CD4-positive, alpha-beta T cell treated with Interleukin-15 for 4 hours (primary cell): Measurements from ENCODE around the gene AIF1L.
"Not testable (repeated sequence)": the region's sequence is repeated elsewhere in the genome, so short reads cannot be mapped to it uniquely, and the experiment has no call there.

Experiments used
- DNase-seq: peaks from one replicate; pipeline ENCODE4 v3.0.0-alpha.2; 2020; ENCODE audit warnings: low spot score

AIF1L gene

DNA sequence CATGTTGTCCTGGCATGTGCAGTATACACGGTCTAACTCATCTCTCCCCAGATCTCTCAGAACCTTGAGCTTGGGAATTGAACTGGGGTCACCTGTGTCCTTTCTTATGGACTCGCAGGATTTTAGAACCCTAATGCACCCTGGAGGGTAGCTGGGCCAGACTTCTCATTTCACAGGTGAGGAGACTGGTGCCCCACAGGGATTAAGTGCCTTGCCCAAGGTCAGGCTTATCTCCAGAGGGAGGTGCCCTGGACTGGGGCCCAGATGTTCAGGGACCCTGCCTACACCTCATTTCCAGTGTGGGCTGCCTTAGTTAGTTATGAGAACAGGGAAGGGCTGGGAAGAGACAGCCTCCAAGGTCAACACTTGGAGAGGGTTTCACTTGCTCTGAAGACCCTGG is 25.0 kb downstream of the AIF1L start:
- DNase-seq = no peak

DNA sequence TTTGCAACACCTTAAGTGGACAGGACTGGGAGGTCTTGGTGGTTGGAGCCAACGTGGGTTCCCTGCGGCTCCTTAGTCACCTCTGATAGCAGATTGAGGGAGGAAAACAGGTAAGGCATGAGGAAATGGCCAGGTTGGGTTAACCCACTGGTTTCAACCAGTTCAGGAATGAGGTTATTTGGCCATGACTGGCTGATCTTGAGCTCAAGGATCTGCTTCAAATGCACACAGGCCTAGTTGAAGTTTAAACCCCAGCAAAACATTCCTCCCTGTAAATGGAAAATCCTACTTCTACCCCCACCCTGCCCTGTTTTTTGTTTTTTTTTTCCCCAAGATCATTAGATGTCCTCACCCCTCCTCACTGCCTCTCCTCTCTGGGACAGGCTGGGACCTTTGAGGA is 25.8 kb downstream of the AIF1L start:
- no peak for DNase-seq

DNA sequence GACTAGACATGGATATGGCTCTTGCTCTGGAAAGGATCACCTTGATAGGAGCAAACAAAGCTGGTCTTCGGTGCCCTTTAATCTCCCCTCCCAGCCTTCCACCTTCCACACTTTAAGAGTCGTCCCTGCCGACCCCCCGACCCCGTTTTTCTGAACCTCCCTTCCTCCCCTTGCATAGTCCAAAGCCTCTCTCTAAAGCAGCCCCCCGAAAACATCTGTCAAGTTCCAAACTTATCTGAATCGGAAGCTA is 28.6 kb downstream of the AIF1L start:
- DNase-seq = no peak

DNA sequence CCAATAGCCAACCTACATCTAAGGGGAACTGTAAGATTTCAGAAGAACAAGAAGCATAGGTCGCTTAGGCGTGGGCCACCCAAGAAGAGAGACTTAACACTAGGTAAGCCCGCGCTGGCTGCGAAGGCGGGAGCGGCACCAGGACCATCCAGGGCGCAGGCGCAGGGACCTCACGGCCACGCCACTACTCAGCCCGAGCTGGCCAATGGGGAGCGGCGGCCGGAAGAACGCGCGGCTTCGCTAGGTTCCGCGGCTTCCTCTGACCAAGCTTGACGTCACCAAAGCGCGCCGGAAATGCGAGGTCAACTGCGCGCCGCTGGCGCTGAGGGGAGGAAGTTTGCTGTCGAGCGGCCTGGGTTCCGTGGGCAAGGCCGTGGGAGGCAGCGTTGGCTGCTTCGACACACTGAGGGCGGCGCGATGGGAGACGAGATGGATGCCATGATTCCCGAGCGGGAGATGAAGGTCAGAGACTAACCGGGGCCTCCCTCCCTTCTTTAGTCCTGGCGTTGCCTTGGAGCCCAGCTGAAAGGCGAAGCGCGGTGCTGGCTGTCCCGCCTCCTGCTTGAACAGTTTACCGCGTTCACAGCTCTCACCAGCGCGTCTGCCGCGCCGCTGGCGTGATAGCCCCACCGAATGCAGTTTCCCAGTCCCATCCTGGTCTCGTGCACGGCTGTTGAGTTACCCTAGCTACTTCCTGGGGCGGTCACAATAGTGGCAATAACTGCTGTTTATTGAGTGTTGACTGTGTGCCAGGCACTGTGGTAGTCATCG is 29.1 kb downstream of the AIF1L start, which contains the start of gene NUP214:
TSS of gene NUP214 (plus strand) at position 299 of the 771 bp plus-strand sequence. CDS start at position 418, 119 bp downstream.
- peak; percentile 99 for DNase-seq

DNA sequence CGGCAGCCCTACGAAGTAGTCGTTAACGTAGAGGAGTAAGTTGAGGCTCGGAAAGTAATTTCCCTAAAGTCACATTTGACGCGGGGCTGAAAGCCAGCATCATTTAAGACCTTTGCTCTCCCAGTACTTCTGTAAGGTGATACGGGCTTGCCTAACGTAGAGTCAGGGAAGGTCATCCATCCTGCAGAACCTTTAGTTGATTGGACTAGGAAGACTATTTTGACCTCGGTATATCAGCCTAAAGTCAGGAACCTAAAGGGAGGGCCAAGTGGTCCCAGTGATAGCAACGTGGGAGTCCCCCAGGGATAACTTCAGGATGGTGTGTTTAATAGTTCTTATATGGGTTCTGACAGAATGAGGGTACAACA is 29.7 kb downstream of the AIF1L start:
- no peak for DNase-seq

DNA sequence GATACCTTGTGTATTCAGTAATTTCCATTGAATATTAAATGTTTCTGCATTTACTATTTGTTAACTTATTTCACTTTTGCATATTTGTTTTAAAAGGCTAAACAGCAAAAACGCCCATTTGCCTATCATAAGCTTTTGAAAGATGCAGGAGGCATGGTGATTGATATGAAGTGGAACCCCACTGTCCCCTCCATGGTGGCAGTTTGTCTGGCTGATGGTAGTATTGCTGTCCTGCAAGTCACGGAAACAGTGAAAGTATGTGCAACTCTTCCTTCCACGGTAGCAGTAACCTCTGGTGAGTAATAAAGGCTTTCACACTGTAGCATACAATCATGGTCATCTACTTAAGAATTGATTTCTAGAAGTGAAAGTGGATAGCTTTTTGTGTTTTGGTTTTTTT is 32.9 kb downstream of the AIF1L start:
- DNase-seq = no peak

DNA sequence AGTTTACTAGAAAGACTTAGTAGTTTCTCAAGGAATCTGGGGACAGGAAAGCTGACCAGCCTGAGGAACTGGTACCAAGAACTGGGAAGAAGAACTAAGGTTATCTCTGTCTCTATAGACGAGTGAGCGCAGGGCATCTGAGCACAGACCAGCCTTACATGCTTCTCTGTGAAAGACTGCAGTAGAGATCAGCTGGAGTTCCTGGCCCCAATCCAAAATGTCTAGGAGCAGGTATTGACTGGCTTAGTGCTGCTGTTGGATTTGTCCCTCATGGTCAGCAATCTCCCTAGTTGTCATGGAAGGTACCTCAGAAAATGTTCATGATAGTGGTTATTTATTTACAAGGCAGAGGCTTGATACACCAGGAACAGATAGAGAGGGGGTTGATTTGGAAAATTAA is 42.3 kb downstream of the AIF1L start:
- DNase-seq = no peak

DNA sequence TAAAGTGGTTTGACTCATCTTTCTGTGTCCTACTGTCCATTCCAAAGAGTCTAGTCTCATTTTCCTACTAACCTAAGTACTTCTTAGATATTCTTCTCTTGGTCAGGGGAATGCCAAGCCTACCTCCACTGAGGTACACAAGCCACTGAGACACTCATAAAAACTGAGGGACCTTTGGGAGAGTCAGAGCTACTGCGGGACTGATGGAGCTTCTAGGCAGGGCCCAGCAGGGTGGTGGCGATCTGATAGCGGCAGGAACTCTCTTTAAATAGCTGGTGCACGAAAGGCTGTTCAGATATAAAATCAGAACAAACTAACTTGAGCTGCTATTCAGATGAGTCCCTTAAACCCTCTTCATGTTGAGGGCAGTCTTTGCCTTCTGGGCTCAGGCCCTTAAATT is 43.8 kb downstream of the AIF1L start:
- no peak for DNase-seq

DNA sequence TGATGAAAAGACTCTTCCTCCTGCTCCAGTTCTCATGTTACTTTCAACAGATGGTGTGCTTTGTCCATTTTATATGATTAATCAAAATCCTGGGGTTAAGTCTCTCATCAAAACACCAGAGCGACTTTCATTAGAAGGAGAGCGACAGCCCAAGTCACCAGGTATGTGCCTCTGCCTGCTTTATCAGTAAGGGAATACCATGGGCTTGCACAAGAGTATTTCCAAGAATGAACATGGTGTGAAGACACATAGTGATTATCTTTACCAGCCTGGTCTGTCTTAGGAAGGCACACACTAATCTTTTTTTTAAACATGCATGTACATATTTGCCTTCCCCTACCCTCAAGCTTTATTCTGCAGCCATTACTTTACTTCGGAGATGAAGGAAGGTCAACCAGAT is 44.2 kb downstream of the AIF1L start:
- DNase-seq = no peak

DNA sequence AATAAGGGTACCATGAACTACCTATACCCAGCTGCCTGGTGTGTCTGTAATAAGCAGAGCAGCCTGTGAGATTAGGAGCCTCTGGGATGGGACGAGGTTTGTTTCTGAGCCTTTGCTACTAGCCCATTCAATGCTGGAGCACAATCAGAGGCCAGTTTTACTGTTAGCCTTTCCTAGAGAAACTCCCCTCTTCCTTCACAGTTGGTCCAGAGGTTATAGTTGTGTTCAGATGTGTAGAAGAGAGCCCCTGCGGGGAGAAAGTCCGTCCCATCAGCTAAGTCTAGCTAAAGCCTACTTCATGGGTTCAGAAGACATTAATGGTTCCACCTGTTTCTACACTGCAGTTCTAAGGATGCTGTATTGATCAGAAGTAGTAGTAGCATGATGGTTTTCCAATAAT is 45.8 kb downstream of the AIF1L start:
- no peak for DNase-seq

DNA sequence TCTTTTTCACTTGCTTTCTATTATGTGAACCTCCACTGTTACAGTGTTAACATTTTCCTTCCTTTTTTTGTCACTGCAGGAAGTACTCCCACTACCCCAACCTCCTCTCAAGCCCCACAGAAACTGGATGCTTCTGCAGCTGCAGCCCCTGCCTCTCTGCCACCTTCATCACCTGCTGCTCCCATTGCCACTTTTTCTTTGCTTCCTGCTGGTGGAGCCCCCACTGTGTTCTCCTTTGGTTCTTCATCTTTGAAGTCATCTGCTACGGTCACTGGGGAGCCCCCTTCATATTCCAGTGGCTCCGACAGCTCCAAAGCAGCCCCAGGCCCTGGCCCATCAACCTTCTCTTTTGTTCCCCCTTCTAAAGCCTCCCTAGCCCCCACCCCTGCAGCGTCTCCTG is 47.9 kb downstream of the AIF1L start:
- no peak for DNase-seq

DNA sequence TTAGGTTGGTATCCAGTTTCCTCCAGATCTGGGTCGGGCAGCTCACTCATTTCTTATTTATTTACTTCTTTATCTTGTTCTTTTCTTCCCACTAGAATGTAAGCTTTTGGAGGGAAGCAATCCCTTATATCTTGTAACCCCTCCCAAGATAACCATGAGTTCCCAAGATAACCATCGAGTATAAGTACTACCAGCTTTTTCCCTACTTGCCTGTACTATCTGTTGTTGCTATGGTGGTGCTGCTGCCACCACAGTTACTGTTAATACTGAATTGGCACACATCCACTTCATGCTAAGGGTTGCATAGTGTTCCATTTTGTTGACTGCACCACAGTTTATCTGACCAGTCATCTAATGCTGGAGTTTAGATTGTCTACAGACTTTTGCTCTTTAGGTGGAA is 48.9 kb downstream of the AIF1L start:
- DNase-seq = no peak

DNA sequence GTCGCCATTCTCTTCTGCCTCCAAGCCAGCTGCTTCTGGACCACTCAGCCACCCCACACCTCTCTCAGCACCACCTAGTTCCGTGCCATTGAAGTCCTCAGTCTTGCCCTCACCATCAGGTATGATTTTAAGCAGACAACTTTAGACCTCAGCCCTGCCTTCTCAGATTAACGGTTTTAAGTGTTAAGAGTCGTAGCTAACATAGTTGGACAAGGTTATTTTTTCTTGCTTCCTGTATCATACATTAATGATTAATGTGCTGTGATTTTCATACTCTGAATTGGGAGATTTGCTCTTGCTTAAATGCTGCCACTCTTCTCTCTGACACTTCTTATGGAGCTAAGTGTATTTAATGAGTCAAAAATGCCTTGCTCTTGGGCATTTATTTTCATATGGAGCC is 49.9 kb downstream of the AIF1L start:
- DNase-seq = no peak

DNA sequence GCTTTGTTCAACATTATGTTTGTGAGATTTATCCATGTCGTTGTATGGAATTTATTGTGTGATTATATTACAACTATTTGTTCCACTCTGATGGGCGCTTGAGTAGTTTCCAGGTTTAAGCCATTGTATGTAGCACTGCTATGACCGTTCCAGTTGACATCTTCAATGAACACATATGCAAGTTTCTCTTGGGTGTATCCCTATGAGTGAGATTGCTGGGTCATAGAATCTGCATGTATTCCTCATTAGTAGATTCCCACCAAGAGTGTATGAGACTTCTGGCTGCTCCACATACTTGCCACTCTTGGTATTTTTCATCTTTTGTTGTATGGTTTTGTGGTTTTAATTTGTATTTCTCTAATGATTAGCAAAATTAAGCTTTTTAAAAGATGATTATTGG is 51.9 kb downstream of the AIF1L start:
- DNase-seq = no peak

DNA sequence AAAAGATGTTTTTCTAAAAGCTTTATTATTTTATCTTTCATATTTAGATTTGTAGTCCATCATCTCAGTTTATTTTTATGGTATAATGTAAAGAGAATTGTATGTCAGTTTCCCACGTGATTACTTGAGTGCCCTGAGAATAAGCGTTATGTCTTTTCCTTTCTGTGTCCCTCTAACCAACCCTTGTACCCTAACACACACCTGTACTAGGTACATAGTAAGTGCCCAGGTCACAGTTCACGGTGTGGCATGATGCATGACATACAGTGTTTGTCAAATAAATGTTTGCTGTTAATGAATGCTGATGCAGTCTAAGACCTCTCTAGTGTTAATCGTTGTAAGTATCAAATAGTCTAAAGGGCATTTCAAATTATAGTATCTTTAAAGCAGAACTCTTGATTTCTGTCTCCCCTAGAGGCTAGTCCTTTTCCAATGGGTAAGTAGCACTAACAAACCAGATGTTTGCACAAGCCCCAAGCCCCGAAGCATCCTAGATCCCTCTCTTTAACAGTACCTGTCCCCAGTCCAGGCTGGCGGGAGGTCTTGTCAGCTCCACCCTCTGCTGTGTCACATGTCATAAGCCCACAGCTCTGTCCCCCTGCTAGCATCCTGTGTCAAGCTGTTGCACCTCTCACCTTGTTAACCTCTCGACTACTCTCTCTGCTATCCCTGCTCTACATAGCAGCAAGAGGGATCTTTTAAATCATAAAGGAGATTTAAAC is 52.8 kb downstream of the AIF1L start:
- DNase-seq = no peak

DNA sequence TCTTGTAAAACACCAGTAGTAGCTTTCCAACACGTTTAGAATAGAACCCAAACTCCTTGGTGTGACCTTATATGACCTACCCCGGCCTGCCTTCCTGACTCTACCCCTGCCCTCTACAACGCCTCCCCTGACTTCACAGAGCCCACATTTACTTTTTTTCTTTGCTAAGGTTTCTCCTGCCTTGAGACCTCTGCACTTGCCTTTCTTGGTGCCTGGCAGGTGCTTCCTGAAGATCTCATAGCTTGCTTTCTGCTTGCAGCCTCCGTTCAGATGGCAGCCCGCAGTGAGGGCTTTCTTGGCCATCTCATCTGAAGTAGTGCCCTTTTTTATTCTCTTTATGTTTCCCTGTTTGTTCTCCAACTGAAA is 53.3 kb downstream of the AIF1L start:
- DNase-seq = no peak

DNA sequence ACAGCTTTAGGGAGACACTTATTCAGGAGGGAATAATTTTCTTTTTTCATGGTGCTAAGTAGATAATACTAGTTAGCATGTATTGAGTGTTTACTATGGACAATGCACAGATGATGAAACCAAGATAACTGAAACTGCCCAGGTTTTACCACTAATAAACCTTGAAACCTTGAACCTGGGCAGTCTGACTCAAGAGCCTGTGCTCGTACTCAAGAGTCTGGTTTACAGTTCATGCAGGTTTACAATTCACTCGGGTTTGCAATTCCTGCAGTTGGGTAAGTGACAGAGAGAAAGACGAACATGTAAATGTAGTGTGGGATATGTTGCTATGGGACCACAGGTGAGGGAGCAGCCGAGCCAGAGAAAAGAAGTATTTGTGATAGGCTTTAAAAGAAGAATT is 57.3 kb downstream of the AIF1L start:
- no peak for DNase-seq

DNA sequence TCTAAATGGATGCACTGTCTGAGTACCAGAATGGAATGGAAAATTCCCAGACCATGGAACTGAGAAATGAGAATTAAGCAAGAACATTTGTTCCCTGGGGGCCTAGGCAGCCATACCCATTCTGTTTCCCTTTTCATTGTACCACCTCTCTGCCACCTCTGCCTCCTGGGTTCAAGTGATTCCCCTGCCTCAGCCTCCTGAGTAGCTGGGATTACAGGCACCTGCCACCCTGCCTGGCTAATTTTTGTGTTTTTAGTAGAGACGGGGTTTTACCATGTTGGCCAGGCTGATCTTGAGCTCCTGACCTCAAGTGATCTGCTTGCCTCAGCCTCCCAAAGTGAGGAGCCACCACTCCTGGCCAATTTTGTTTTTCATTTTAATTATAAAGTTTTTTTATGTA is 62.3 kb downstream of the AIF1L start:
- DNase-seq = not testable (repeated sequence)

DNA sequence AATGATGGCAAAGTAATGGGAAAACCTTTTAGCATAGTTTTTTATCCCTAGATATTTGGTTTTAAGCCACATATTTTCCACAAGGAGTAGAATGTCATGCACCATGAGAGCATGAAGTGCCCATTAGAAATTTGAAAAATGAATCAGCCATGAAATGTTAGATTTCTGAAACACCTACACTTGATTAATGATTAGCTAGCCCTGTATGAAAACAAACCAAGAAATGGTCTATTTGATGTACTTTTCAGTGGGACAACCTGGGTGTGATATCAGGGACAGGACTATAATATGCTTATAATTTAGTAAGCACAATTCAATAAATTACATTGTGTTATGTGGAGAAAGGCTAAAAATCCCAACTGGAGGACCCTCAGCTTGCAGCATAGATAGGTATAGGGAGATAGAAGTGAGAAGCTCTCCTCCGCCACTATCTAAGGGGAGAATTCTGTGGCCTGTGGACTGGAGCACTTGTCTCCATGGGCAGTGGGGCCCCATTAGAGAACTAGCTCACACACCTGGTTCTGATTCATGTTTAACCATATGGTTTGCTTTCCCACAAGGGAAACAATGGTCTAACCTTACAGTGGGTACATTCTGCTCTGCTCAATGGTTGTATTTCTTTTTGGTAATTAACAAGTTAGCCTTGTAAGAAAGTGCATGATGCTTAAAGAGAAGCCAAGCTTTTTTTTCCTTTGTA is 64.2 kb downstream of the AIF1L start:
- no peak for DNase-seq

DNA sequence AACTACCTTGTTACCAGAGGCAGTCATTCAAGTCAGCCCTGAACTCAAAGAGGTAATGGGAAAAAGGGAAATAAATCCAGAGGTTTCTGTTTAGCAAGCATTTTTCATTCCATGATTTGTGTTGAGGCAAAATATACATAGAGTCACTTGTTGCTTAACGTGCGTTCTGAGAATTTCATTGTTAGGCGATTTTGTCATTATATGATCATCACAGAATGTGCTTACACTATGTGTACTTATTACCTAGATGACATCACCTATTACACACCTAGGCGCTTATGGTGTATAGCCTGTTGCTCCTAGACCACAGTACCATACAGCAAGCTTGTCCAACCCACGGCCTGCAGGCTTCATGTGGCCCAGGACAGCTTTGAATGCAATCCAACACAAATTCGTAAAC is 65.3 kb downstream of the AIF1L start:
- no peak for DNase-seq

DNA sequence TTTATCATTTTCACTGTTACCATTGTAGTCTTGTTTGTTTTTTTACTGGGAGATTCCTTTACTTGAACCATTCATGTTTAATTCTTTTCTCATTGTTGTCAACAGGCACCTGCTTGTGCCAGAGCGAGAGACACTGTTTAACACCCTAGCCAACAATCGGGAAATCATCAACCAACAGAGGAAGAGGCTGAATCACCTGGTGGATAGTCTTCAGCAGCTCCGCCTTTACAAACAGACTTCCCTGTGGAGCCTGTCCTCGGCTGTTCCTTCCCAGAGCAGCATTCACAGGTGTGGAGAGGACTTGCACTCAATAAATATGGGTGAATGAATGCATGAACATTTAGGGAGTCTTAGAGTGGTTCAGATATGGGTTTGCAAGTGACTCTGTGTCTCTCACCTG is 66.6 kb downstream of the AIF1L start:
- DNase-seq = no peak

DNA sequence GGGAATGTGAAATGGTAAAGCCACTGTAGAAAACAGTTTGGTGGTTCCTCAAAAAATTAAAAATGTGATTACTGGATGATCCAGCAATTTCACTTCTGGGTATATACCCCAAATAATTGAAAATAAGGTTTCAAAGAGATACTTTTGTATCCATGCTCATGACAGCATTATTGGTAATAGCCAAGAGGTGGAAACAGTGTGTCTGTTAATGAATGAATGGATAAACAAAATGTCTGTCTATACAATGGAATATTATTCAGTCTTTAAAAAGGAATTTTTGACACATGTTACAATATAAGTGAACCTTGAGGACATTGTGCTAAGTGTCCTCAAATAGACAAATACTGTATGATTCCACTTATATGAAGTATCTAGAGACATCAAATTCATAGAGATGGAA is 69.2 kb downstream of the AIF1L start:
- no peak for DNase-seq

DNA sequence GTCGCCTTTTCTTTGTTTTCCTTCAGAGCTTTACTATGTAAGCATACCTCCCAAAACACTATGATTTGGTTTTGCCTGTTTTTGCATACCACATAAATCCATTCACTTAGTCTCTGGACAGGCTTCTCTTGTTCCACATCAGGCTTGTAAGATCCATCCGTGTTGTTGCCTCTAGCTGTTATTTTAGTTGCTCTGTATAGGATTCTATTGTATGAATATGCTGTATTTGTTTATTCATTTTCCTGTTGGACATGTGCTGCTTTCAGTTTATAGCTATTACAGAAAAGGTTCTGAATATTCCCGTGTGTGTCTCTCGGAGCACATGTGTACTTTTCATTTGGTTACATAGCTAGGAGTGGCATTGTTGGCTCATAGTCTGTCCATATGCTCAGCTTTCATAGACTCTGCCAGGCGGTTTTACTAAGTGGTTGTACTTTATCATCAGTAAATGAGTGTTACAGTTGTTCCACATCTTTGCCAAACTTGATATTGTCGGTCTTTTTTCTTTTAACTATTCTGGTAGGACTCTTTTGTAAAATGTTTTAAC is 70.9 kb downstream of the AIF1L start:
- DNase-seq = no peak
